ENCODE data around the gene PRKAG2. TPM values are rescaled to one million over a fixed set of nuclear protein-coding genes. Genes with fewer than 3 reads are reported as not detected.
"Not testable (repeated sequence)": the region's sequence is repeated elsewhere in the genome, so short reads cannot be mapped to it uniquely, and the experiment has no call there.

The PRKAG2 gene
- polyA plus RNA-seq, 3 donors: 29.2 to 59.8 (median 30.9) TPM

DNA sequence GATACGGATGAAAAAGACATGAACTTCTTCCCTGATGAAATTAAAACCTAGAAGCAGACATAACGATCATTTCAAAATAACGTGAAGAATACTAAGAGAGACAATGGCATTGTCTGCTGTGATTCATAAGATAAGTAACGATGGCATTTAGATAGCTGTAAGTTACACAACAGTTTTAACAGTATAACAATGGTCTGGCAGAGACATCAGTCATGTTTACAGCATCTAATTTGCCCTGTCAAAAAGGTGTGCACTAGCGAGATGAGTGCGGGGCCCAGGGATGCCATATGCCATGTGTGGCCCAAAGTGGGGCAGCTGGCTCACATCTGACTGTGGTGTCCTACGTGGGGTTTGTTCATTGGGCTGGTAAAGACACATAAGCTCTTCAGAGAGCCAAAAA lies 301.5 kb downstream of the PRKAG2 start:
- Histone ChIP-seq H3K4me2 (replicated peaks; ENCODE audit: extremely low read depth, low read length, poor library complexity, severe bottlenecking) (no peak overlapping the region), H3K36me3 (replicated peaks in 1 of 2; ENCODE audit: control insufficient read depth in 1 of 2, insufficient read depth in 2 of 2, low read length in 2 of 2) (peaks cover 22 to 66% of the 10 kb centered on the region in 2 donors), H3K4me3 (replicated peaks in 1 of 3; ENCODE audit: low read depth in 2 of 3, low read length in 3 of 3) (no peak overlapping the region), H3K4me1 (ENCODE audit: control insufficient read depth in 1 of 2, insufficient read depth in 2 of 2, low read length in 2 of 2) (no peaks in the 10 kb centered on the region), H3K9ac (ENCODE audit: insufficient read depth, low read length, poor library complexity, severe bottlenecking) (no peak overlapping the region), H2AFZ (ENCODE audit: insufficient read depth, low read depth, low read length, poor library complexity, severe bottlenecking) (no peak overlapping the region), H3K79me2 (ENCODE audit: insufficient read depth, low read length) (no peaks in the 10 kb centered on the region), H4K20me1 (ENCODE audit: insufficient read depth, low read length) (peaks cover 14% of the 10 kb centered on the region), H3K27me3 (ENCODE audit: control insufficient read depth in 2 of 2, insufficient read depth in 2 of 2, low read length in 2 of 2) (no peaks in the 10 kb centered on the region), H3K9me3 (replicated peaks in 1 of 2; ENCODE audit: control insufficient read depth in 1 of 2, insufficient read depth in 1 of 2, low read length in 2 of 2) (peaks cover 13 to 14% of the 10 kb centered on the region in 2 donors), H3K27ac (ENCODE audit: low read depth in 1 of 2, low read length in 2 of 2) (no peak overlapping the region)
- WGBS (ENCODE audit: insufficient coverage): 100% methylated on average over 3 of the region's 7 CpGs
- intact Hi-C loops (cut with micrococcal nuclease): no loop called here
- Mint-ChIP-seq H3K9me3 (peaks cover 4 to 16% (median 14%) of the 10 kb centered on the region in 7 donors), H3K36me3 (peaks cover 34 to 54% of the 10 kb centered on the region in 2 donors), H3K27ac (no peak overlapping the region), H3K4me3 (no peak overlapping the region), H3K4me1 (no peaks in the 10 kb centered on the region), H3K27me3 (ENCODE audit: low read depth in 3 of 3) (no peaks in the 10 kb centered on the region)
- TF ChIP-seq, protein P1, sequence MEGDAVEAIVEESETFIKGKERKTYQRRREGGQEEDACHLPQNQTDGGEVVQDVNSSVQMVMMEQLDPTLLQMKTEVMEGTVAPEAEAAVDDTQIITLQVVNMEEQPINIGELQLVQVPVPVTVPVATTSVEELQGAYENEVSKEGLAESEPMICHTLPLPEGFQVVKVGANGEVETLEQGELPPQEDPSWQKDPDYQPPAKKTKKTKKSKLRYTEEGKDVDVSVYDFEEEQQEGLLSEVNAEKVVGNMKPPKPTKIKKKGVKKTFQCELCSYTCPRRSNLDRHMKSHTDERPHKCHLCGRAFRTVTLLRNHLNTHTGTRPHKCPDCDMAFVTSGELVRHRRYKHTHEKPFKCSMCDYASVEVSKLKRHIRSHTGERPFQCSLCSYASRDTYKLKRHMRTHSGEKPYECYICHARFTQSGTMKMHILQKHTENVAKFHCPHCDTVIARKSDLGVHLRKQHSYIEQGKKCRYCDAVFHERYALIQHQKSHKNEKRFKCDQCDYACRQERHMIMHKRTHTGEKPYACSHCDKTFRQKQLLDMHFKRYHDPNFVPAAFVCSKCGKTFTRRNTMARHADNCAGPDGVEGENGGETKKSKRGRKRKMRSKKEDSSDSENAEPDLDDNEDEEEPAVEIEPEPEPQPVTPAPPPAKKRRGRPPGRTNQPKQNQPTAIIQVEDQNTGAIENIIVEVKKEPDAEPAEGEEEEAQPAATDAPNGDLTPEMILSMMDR (IDR thresholded peaks at IDR 0.05): no peak
- DNase-seq: no peak

DNA sequence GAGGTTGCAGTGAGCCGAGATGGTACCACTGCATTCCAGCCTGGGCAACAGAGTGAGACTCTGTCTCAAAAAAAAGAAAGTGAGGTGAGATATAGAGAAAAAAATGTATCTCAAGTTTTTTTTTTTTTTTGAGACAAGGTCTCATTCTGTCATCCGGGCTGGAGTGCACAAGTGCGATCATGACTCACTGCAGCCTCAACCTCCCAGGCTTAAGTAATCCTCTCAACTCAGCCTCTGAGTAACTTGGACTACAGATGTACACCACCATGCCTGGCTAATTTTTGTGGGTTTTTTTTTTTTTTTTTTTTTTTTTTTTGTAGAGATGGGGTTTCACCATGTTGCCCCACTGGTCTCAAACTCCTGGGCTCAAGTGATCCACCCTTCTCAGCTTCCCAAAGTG lies 303.9 kb downstream of the PRKAG2 start:
- not testable (repeated sequence) for H3K4me3 ChIP-seq (replicated peaks in 1 of 3; ENCODE audit: low read depth in 2 of 3, low read length in 3 of 3); H3K27ac ChIP-seq (ENCODE audit: low read depth in 1 of 2, low read length in 2 of 2); H3K9ac ChIP-seq (ENCODE audit: insufficient read depth, low read length, poor library complexity, severe bottlenecking); H3K27me3 ChIP-seq (ENCODE audit: control insufficient read depth in 2 of 2, insufficient read depth in 2 of 2, low read length in 2 of 2); H3K79me2 ChIP-seq (ENCODE audit: insufficient read depth, low read length); H3K27ac Mint-ChIP-seq; H2AFZ ChIP-seq (ENCODE audit: insufficient read depth, low read depth, low read length, poor library complexity, severe bottlenecking); H3K4me2 ChIP-seq (replicated peaks; ENCODE audit: extremely low read depth, low read length, poor library complexity, severe bottlenecking); H3K9me3 ChIP-seq (replicated peaks in 1 of 2; ENCODE audit: control insufficient read depth in 1 of 2, insufficient read depth in 1 of 2, low read length in 2 of 2); H3K4me1 Mint-ChIP-seq; H3K27me3 Mint-ChIP-seq (ENCODE audit: low read depth in 3 of 3); H4K20me1 ChIP-seq (ENCODE audit: insufficient read depth, low read length); H3K4me1 ChIP-seq (ENCODE audit: control insufficient read depth in 1 of 2, insufficient read depth in 2 of 2, low read length in 2 of 2); H3K9me3 Mint-ChIP-seq; H3K4me3 Mint-ChIP-seq
- 89% methylated on average over 1 of the region's 3 CpGs for WGBS (ENCODE audit: insufficient coverage)
- peak in 1 of 3 donors; percentile 50 for DNase-seq
- peaks cover 47 to 60% of the 10 kb centered on the region in 2 donors for H3K36me3 Mint-ChIP-seq
- peaks cover 38 to 73% of the 10 kb centered on the region in 2 donors for H3K36me3 ChIP-seq (replicated peaks in 1 of 2; ENCODE audit: control insufficient read depth in 1 of 2, insufficient read depth in 2 of 2, low read length in 2 of 2)
- intact Hi-C loops (cut with micrococcal nuclease): loop anchor here in 1 of 2 donors (5.0 kb wide), 1 partner anchor 184 kb away; no protein-coding TSS in a partner anchor
